Ishikawa (cell line): Measurements from ENCODE around the gene ST6GALNAC2.

Experiments used
- CEBPB ChIP-seq: IDR thresholded peaks from 2 replicates; pipeline ENCODE4 v1.6.1; 2012
- CREB1 ChIP-seq: IDR thresholded peaks from 2 replicates; pipeline ENCODE4 v1.6.1; 2012; ENCODE audit warnings: low read depth
- EGR1 ChIP-seq: IDR thresholded peaks from 2 replicates; pipeline ENCODE4 v1.6.1; 2012
- NFIC ChIP-seq: IDR thresholded peaks from 2 replicates; pipeline ENCODE4 v1.6.1; 2012
- RAD21 ChIP-seq: IDR thresholded peaks from 2 replicates; pipeline ENCODE4 v1.6.1; 2012; ENCODE audit warnings: low read depth
- YY1 ChIP-seq: IDR thresholded peaks from 2 replicates; pipeline ENCODE4 v1.6.1; 2012; ENCODE audit warnings: low read depth
- ZBTB7A ChIP-seq: IDR thresholded peaks from 2 replicates; pipeline ENCODE4 v1.6.1; 2012; ENCODE audit warnings: low read depth
- TF ChIP-seq, protein P1 (sequence below): IDR thresholded peaks from 2 replicates; pipeline ENCODE4 v1.6.1; 2012
- TF ChIP-seq, protein P2 (sequence below): IDR thresholded peaks from 2 replicates; pipeline ENCODE4 v1.6.1; 2012; ENCODE audit warnings: low read depth, mild to moderate bottlenecking
- TF ChIP-seq, protein P3 (sequence below): IDR thresholded peaks from 2 replicates; pipeline ENCODE4 v1.6.1; 2012

Gene ST6GALNAC2

DNA sequence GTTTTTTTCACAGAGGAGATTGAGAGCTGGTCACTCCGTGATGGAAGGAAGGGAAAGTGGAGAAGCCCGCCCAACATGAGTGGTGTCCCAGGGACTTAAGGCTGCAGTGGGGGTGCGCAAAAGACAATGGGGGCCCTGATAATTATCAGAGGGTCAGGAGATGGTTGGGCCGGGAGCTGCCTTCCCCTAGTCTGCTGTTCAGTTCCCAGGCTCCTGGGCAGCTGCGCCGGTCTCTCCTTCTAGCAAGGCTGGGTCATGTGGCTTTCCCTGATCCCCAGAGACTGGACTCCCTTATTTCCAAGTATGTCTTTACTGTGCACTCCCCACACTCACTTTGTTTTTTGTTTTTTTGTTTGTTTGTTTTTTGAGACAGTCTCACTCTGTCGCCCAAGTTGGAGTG, 64.4 kb downstream of the ST6GALNAC2 start:
- no peak for TF ChIP-seq YY1
- no peak for TF ChIP-seq ZBTB7A
- no peak for TF ChIP-seq NFIC
- TF ChIP-seq, protein P1, sequence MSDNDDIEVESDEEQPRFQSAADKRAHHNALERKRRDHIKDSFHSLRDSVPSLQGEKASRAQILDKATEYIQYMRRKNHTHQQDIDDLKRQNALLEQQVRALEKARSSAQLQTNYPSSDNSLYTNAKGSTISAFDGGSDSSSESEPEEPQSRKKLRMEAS = no peak
- TF ChIP-seq, protein P2, sequence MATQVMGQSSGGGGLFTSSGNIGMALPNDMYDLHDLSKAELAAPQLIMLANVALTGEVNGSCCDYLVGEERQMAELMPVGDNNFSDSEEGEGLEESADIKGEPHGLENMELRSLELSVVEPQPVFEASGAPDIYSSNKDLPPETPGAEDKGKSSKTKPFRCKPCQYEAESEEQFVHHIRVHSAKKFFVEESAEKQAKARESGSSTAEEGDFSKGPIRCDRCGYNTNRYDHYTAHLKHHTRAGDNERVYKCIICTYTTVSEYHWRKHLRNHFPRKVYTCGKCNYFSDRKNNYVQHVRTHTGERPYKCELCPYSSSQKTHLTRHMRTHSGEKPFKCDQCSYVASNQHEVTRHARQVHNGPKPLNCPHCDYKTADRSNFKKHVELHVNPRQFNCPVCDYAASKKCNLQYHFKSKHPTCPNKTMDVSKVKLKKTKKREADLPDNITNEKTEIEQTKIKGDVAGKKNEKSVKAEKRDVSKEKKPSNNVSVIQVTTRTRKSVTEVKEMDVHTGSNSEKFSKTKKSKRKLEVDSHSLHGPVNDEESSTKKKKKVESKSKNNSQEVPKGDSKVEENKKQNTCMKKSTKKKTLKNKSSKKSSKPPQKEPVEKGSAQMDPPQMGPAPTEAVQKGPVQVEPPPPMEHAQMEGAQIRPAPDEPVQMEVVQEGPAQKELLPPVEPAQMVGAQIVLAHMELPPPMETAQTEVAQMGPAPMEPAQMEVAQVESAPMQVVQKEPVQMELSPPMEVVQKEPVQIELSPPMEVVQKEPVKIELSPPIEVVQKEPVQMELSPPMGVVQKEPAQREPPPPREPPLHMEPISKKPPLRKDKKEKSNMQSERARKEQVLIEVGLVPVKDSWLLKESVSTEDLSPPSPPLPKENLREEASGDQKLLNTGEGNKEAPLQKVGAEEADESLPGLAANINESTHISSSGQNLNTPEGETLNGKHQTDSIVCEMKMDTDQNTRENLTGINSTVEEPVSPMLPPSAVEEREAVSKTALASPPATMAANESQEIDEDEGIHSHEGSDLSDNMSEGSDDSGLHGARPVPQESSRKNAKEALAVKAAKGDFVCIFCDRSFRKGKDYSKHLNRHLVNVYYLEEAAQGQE = no peak

DNA sequence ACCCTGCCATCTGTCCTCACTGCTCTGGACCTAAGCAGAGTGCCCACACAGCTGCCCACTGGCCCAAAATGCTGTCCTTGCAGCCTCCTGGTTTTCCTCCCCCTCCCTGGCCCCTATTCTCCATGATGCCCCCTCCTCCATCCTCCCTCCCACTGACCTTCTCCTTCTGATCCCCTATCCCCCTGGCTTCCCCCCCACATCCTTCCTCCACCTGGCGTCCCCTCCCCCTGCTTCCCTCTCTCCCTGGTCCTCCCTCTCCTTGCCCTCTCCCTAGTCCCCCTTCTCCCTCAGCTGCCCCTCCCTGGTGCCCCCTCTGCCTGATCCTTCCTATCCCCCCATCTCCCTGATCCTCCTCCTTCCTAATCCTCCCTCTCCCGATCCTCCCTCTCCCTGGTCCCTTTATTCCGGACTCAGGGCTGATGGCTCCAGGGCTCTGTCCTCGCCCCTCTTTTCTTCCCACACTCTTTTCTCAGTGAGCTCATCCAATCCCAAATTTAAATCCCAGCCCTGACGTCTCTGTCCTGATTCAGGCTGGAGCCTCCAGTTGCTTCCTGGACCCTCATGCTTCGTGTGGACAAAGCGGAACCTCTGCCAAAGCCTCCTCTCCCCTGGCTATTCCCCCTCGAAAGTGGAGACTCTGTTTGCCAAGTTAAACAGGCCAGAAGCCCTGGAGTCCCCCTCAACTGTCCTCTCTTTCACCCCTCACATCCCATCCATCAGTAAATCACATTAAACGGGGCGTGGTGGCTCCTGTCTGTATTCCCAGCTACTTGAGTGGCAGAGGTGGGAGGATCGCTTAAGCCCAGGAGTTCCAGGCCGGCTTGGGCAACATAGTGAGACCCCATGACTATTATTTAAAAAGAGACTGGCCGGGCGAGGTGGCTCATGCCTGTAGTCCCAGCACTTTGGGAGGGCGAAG, 66.4 kb downstream of the ST6GALNAC2 start:
- TF ChIP-seq CREB1 (no peak), ZBTB7A (no peak), EGR1 (no peak), CEBPB (no peak), RAD21 (no peak)
- TF ChIP-seq, protein P3, sequence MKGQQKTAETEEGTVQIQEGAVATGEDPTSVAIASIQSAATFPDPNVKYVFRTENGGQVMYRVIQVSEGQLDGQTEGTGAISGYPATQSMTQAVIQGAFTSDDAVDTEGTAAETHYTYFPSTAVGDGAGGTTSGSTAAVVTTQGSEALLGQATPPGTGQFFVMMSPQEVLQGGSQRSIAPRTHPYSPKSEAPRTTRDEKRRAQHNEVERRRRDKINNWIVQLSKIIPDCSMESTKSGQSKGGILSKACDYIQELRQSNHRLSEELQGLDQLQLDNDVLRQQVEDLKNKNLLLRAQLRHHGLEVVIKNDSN = no peak

DNA sequence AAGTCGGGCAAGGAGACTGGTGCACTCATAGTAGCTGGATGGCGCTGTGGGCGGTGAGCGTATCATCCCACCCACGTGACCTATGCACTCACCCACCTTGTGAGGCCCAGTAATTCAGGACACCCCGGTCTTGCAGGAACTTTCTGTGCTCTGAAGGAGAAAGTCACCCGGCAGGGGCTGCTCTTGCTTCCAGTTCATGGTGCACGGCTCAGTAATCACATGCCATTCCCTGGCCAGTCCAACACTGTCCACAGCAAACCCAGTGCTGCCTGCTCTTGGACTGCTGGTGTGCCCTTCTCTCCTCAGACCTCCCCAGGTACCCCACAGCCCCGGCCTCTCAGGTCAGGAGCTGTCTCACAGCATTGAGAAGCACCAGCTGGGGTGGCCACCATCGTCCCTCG, 68.0 kb downstream of the ST6GALNAC2 start:
- TF ChIP-seq, protein P1 = 0 out of 2 replicates have a peak, but pooled peaks have one; percentile 25
- TF ChIP-seq ZBTB7A (no peak), RAD21 (peak; percentile 55)
- TF ChIP-seq, protein P3 = peak; percentile 83
